HG02981 (cell line): Measurements from ENCODE around the gene GNAS-AS1.

Source experiments
- ATAC-seq: cut with Tn5 transposase; IDR thresholded peaks from one replicate; pipeline ENCODE4 v1.9.1; 2021; ENCODE audit warnings: mild to moderate bottlenecking, moderate library complexity; ENCODE audit not compliant: unreplicated experiment

The GNAS-AS1 gene

DNA sequence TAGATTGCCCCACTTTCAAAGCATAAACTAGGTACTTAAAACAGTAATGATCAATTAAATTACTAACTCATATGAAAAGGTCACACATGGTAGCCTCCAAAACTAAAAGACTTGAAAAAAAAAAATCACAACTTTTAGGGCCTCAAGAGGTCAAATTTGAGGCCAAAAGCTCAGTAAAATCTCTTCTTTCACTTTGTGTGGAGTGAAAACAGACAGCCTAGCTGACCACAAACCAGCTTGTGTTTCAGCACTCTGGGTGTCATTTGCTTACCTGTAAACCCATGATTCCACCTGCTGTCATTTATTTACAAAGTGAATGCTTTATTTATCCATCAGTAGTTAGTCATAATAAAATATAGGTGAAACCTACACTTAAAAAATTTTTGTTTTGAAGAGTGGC lies 35.8 kb upstream of the GNAS-AS1 start:
- no peak for ATAC-seq

DNA sequence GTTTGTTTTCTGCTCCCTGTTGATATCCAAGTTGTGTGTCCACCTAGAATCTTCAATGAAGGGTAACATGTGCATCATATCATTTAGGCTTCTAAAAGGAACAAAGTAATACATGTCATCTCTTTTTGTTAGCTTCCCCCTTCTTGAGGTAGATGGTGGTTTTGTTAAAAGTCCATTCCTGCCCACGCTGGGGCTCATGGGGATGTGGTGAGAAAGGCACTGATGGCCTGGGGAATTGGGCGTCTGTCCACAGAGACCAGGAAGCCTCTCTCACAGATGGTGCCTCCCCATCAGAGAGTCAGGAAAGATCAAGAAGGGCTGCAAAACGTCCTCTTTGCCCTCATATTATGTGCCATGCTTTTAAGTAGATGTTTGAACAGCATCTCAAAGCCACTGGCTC lies 34.3 kb upstream of the GNAS-AS1 start:
- ATAC-seq: no peak

- ATAC-seq: no peak
These were observed 32.6 kb upstream of the GNAS-AS1 start for GRCh38 chr20:58883241-58883691.

DNA sequence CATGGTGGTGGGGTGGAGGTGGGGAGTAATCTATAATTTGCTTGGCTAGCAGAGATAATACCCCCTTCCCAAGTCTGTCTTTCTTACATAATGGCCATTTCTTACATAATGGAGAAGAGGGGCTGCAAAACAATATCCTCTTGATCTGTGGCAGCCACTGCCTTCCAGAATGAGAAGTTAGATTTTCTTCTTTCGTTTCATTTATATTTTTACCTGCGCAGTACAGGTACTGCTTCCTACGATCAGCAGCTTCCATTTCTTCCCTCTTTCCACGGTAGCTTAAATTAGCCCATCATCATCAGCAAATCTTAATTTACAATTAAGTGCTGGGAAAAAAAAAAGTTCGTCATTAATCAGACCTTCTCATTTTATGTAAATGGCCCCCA lies 32.0 kb upstream of the GNAS-AS1 start:
- no peak for ATAC-seq

- no peak for ATAC-seq
These were observed 30.5 kb upstream of the GNAS-AS1 start for GRCh38 chr20:58880994-58881752.

GRCh38 chr20:58880441-58880840 lies 29.7 kb upstream of the GNAS-AS1 start:
- no peak for ATAC-seq

DNA sequence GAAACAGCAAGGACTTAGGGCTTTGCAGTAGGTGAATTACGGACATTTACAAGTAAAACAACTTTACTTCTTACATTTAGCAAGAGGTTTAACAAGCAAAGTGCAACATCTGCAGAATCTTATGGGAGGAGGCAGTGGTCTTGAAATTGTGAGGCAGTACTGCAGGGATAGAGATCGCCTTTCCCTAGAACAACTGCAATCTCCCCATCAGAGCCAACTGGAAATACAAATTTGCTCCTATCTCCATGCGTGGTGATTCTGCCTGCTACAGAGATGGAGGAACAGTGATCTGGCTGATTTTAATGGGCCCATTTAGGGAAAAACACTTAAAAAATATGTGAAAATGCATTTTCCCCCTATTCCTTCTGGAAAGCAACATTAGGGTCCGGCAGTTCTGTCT lies 27.7 kb upstream of the GNAS-AS1 start:
- no peak for ATAC-seq

GRCh38 chr20:58877976-58878360 lies 27.3 kb upstream of the GNAS-AS1 start:
- no peak for ATAC-seq

DNA sequence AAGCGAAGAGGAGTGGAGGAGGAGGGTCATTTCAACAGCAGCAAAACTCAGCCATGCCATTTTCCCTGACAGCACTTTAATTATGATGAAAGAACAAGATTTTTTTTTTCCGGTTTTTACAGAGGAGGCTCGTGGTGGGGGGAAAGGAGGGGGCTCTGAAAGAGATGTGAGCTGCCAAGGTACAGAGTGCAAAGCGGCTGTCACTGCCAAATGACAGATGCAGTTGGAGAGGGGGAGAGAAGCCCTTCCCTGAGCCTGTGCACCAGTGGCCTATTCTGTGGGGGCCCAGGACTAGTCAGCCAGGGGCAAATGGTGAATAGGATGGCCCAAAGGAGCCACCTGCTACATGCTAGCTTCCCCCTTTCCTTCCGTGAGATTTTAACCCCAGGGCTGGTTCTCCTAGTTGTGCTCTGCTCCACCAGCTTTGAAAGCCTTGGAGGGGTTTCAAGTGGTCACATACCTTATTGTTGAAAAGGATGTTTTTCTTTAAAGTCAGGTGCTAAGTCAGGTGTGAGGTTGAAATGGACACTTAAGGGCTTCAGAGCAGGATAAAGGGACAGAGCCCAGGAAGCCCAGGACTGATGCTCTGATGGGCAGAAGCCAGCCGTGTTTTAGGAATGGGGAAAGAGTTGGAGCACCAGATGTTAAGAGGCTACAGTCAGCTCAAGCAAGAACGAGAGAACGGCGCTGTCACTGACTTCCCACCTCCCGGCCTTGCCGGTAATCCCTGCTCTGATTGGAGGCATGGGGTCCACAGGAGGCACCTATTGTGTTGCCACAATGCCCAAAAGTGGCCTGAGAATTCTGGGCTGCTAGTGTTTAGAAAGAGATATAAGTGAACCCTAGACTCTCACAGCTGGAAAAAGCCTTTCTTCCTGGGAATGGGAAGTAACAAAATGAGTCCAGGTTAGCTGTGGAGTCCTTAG lies 26.6 kb upstream of the GNAS-AS1 start:
- no peak for ATAC-seq

DNA sequence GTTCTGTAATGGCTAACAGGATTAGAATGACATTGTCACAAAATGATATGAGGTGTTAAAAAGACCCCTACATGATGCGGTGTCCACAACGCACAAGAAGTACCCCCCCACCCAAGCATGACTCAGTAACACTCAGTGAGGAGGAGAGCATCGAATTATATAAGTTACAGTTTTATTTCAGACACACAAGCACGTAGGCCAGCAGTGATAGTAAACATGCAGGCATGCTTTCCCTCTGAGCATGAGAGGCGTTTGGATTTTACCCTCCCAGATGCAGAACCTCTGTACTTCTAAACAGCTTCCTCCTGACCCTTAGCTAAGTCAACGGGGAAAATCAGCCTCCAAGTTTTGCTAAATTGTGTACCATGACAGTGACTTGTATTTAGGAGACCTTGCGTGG lies 25.7 kb upstream of the GNAS-AS1 start:
- no peak for ATAC-seq

DNA sequence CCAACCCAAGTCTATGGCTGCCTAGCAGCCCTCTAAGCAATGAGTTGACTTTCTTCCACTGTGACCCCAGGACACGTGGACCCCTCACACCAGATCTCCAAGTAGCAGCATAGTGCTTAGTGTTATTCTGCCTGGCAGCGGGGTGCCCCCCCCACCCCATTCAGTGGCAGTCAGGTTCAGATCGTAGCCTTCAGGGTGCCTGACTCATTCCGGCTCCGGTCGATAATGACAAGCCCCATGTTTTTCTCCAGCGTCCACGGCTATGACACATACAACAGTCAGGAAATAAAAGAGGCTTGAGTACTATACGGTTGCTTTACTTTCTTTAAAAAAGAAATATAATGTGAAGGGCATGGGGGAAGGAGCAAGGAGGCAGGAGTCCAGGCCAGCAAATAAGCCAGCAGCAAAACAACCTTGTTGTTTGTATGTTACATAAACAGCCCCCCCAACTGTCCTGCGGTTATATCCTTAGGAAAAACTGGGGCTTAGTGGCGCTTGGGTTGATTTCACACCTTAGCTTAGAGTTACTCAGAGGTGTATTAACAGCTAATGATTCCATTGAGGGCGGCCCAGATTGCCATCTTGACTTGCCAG lies 24.9 kb upstream of the GNAS-AS1 start:
- no peak for ATAC-seq

DNA sequence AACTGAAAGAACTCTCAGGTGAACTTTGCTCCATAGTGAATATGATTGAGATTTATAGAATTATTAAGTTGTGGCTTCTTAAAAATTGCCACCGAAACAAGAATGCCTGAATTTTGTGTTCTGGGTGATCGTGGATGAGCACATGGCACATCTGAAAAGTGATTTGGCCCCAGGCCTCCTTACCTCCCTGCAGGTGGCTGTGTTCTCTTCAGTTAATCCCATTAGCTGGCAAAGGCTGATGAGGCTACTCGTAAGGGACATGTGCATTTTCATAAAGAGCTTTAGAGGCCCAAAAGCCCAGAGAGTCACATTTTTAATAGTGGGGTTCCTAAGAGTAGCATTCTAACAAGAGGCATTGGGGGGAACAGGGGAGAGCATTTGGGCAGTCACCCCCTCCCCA lies 24.4 kb upstream of the GNAS-AS1 start:
- ATAC-seq: no peak

DNA sequence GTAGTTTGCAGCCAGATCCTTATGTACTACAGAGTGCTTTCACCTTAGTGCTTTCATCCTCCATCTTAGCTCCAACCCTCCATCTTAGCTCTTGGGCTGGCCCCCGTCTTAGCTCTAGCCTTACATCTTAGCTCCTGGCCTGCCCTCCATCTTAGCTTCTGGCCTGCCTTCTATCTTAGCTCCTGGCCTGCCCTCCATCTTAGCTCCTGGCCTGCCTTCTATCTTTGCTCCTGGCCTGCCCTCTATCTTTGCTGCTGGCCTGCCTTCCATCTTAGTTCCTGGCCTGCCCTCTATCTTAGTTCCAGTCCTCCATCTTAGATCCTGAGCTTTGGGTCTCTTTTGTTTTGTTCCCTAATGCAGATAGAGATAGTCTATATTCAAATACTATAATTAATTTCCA lies 23.8 kb upstream of the GNAS-AS1 start:
- ATAC-seq: no peak

GRCh38 chr20:58871533-58872102 lies 20.9 kb upstream of the GNAS-AS1 start:
- no peak for ATAC-seq

GRCh38 chr20:58870293-58871014 lies 19.8 kb upstream of the GNAS-AS1 start:
- no peak for ATAC-seq

GRCh38 chr20:58869662-58870227 lies 19.0 kb upstream of the GNAS-AS1 start:
- ATAC-seq: no peak

- ATAC-seq: no peak
These were observed 18.1 kb upstream of the GNAS-AS1 start for GRCh38 chr20:58868795-58869194.

- ATAC-seq: no peak
These were observed 16.5 kb upstream of the GNAS-AS1 start for GRCh38 chr20:58867211-58867610.

- no peak for ATAC-seq
These were observed 15.1 kb upstream of the GNAS-AS1 start for GRCh38 chr20:58865843-58866242.

GRCh38 chr20:58864346-58864745 lies 13.6 kb upstream of the GNAS-AS1 start:
- ATAC-seq: no peak
